PFSK-1 (cell line): ENCODE data around the gene TRMT61A.

Source experiments
- FOXP2 ChIP-seq: optimal IDR thresholded peaks from 2 replicates; pipeline ENCODE3; 2011; ENCODE audit warnings: borderline replicate concordance, control low read depth, inconsistent platforms; ENCODE audit not compliant: insufficient read depth; ENCODE audit errors: extremely low read length, extremely low read depth
- SIN3A ChIP-seq: IDR thresholded peaks from 2 replicates; pipeline ENCODE4 v1.6.1; 2012; ENCODE audit warnings: mild to moderate bottlenecking, low read length, moderate library complexity, borderline replicate concordance; ENCODE audit not compliant: insufficient read depth
- TAF1 ChIP-seq: IDR thresholded peaks from 2 replicates; pipeline ENCODE4 v1.6.1; 2012; ENCODE audit warnings: low read length, control low read depth, borderline replicate concordance; ENCODE audit not compliant: insufficient read depth

DNA sequence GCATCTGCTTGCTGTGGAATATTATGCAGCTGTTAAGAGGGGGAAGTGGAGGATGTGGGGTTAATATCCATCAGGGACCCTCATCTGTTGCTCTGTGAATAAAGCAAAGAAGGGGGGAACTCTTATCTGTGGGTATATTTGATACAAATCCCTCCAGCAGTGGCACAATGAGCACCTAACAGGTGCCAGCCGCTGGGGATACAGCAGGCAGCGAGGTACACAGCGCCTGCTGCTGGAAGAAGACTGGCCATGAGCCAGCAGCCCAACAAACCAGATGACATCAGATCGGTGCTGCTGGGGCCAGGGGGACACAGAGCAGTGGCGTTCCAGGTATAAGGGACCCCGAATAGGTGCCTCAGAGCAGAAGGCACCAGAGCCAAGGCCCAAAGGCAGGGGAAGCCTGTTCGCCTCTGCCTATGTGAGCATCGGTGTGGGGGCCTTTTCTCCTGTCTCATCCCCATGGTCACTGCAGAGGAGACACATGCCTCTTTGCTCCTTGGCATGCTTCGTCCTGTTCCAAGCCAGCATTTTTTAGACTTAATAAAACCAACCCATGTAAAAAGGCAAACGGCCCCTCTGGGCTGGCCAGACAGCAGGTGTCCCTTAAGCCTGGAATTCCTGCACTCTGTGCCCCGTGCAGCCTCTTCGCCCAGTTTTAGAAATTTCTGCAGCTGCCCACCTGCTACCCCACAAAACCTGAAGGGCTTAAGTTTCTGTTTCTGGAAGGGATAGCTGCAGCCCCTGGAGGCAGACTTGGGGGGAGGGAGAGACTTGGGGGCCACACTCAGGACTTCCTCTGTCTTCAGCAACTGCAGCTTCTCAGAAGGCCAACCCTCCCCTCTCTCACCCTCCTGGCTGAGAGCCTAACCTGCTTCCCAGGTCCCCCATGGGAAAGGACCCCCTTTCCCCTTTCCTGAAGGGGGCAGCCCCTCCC, 4.7 kb upstream of the TRMT61A start:
- TF ChIP-seq SIN3A (no peak), FOXP2 (no peak), TAF1 (no peak)
